ENCODE measurements around the gene ACIN1. TPM values are rescaled to one million over a fixed set of nuclear protein-coding genes. Genes with fewer than 3 reads are reported as not detected.

The ACIN1 gene
- polyA plus RNA-seq, 1 donor (not counting 4 experiments of a cell fraction or from before 2014, with no cell fraction given), result 104 TPM

- no peak overlapping the region for H3K4me2 ChIP-seq (ENCODE audit: control insufficient read depth, extremely low read depth, insufficient read depth, low read depth, low read length)
- peaks cover 4% of the 10 kb centered on the region for H3K79me2 ChIP-seq (ENCODE audit: control insufficient read depth, insufficient read depth, low read length)
- dilution Hi-C loops (cut with MboI; ENCODE audit: extremely low pct_ligation_motif_present, low sequenced_read_pairs), result no loop called here
- H3K9me1 ChIP-seq (ENCODE audit: control insufficient read depth, extremely low read depth, insufficient read depth, low read length), result no peaks in the 10 kb centered on the region
- no peak overlapping the region for H2AFZ ChIP-seq (ENCODE audit: control insufficient read depth, low read length)
- TF ChIP-seq EZH2 (IDR thresholded peaks at IDR 0.05; ENCODE audit: low read length), result no peak
- no peak for TF ChIP-seq CTCF (optimal IDR thresholded peaks at IDR 0.05 in 1 of 3, IDR thresholded peaks at IDR 0.05 in 1 of 3, conservative IDR thresholded peaks at IDR 0.05 in 1 of 3; ENCODE audit: extremely low read depth in 1 of 3, insufficient read depth in 2 of 3, low read length in 3 of 3)
- H3K9me3 ChIP-seq (ENCODE audit: control insufficient read depth, low read depth, low read length), result no peaks in the 10 kb centered on the region
- H3K9ac ChIP-seq (ENCODE audit: control insufficient read depth, extremely low read depth, insufficient read depth, low read length), result no peak overlapping the region
- DNase-seq (ENCODE audit: low read depth, low spot score), result no peak
- peak overlapping the region; percentile 44 for H3K27ac ChIP-seq (ENCODE audit: control insufficient read depth, insufficient read depth, low read length)
- H3K4me3 ChIP-seq (ENCODE audit: control insufficient read depth in 2 of 3, extremely low read depth in 1 of 3, insufficient read depth in 2 of 3, low read depth in 1 of 3, low read length in 3 of 3), result no peak overlapping the region
- no peaks in the 10 kb centered on the region for H3K27me3 ChIP-seq (ENCODE audit: control insufficient read depth, extremely low read depth, insufficient read depth, low read length)
- H3K36me3 ChIP-seq (ENCODE audit: control insufficient read depth in 2 of 2, extremely low read depth in 1 of 2, insufficient read depth in 2 of 2, low read length in 2 of 2), result peaks cover 17 to 56% of the 10 kb centered on the region in 2 experiments
- peaks cover 15% of the 10 kb centered on the region for H3K4me1 ChIP-seq (ENCODE audit: control insufficient read depth, extremely low read depth, insufficient read depth, low read length)
- no peak for FAIRE-seq
- no peaks in the 10 kb centered on the region for H4K20me1 ChIP-seq (ENCODE audit: control insufficient read depth, extremely low read depth, insufficient read depth, low read length)
These were observed 17.0 kb downstream of the ACIN1 start for GRCh38 chr14:23077962-23078361.

- Histone ChIP-seq H4K20me1 (ENCODE audit: control insufficient read depth, extremely low read depth, insufficient read depth, low read length) (no peaks in the 10 kb centered on the region), H3K4me1 (ENCODE audit: control insufficient read depth, extremely low read depth, insufficient read depth, low read length) (peaks cover 20% of the 10 kb centered on the region), H3K79me2 (ENCODE audit: control insufficient read depth, insufficient read depth, low read length) (peaks cover 6% of the 10 kb centered on the region), H2AFZ (ENCODE audit: control insufficient read depth, low read length) (no peak overlapping the region), H3K4me3 (ENCODE audit: control insufficient read depth in 2 of 3, extremely low read depth in 1 of 3, insufficient read depth in 2 of 3, low read depth in 1 of 3, low read length in 3 of 3) (no peak overlapping the region), H3K27ac (ENCODE audit: control insufficient read depth, insufficient read depth, low read length) (no peak overlapping the region), H3K9me1 (ENCODE audit: control insufficient read depth, extremely low read depth, insufficient read depth, low read length) (no peaks in the 10 kb centered on the region), H3K27me3 (ENCODE audit: control insufficient read depth, extremely low read depth, insufficient read depth, low read length) (no peaks in the 10 kb centered on the region), H3K9me3 (ENCODE audit: control insufficient read depth, low read depth, low read length) (no peaks in the 10 kb centered on the region), H3K9ac (ENCODE audit: control insufficient read depth, extremely low read depth, insufficient read depth, low read length) (no peak overlapping the region), H3K4me2 (ENCODE audit: control insufficient read depth, extremely low read depth, insufficient read depth, low read depth, low read length) (no peak overlapping the region), H3K36me3 (ENCODE audit: control insufficient read depth in 2 of 2, extremely low read depth in 1 of 2, insufficient read depth in 2 of 2, low read length in 2 of 2) (peaks cover 20 to 63% of the 10 kb centered on the region in 2 experiments)
- TF ChIP-seq EZH2 (IDR thresholded peaks at IDR 0.05; ENCODE audit: low read length) (no peak), CTCF (optimal IDR thresholded peaks at IDR 0.05 in 1 of 3, IDR thresholded peaks at IDR 0.05 in 1 of 3, conservative IDR thresholded peaks at IDR 0.05 in 1 of 3; ENCODE audit: extremely low read depth in 1 of 3, insufficient read depth in 2 of 3, low read length in 3 of 3) (peak; percentile 45 to 60 (median 49))
- DNase-seq (ENCODE audit: low read depth, low spot score), result no peak
- FAIRE-seq, result peak; percentile 55
- dilution Hi-C loops (cut with MboI; ENCODE audit: extremely low pct_ligation_motif_present, low sequenced_read_pairs), result no loop called here
These were observed 18.0 kb downstream of the ACIN1 start for GRCh38 chr14:23076785-23077408.

Data from keratinocyte (primary cell).